ENCODE results near the gene DEAF1. TPM values are rescaled to one million over a fixed set of nuclear protein-coding genes. Genes with fewer than 3 reads are reported as not detected.

Gene DEAF1
- total and polyA plus RNA-seq, 2 experiments from 2014 or later = 42.6 to 47.8 TPM

DNA sequence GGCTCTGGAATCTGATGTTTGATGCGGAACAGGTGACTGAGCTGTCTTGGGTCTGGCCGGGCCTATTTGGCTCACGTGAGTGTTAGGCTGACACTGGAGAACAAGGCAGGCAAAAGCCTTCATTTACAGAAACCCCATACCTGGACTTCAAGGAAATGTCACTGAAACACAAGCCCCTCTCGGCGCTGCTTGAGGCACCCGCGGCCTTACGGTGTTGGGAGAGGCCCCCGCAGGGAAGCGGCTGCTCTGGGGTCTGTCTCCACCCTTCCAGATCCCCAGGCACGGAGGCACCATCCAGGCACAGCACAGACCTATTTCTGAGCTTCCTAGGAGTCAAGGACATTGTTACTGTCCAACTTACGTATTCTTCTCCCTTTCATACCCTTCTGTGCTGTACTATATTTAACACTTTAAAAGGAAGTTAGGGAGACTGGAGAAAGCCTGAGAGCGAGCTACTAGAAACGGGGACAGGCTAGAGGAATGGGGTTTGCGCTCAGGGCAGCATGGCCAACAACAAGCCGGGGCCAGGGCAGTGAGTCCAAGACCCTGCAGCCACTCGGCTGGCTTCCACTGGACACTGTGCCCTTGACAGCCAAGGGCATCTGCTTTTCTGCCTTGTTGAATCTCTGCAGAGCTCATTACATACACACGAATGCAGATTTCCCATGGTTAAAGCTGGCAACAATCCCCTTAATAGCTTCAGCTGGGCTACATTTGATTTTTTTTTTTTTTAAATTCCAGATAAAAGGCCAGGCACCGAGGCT lies 34.2 kb downstream of the DEAF1 start:
- H3K27ac Mint-ChIP-seq = no peak overlapping the region
- peaks cover 3% of the 10 kb centered on the region; the same call in 1 of the 2 replicates for H3K79me2 ChIP-seq (replicated peaks; ENCODE audit: insufficient read depth)
- no peaks in the 10 kb centered on the region for H3K9me2 ChIP-seq (ENCODE audit: insufficient read depth)
- H3K4me2 ChIP-seq = no peak overlapping the region
- peaks cover 24% of the 10 kb centered on the region for H3K36me3 Mint-ChIP-seq (ENCODE audit: low read depth)
- TF ChIP-seq, protein P1, sequence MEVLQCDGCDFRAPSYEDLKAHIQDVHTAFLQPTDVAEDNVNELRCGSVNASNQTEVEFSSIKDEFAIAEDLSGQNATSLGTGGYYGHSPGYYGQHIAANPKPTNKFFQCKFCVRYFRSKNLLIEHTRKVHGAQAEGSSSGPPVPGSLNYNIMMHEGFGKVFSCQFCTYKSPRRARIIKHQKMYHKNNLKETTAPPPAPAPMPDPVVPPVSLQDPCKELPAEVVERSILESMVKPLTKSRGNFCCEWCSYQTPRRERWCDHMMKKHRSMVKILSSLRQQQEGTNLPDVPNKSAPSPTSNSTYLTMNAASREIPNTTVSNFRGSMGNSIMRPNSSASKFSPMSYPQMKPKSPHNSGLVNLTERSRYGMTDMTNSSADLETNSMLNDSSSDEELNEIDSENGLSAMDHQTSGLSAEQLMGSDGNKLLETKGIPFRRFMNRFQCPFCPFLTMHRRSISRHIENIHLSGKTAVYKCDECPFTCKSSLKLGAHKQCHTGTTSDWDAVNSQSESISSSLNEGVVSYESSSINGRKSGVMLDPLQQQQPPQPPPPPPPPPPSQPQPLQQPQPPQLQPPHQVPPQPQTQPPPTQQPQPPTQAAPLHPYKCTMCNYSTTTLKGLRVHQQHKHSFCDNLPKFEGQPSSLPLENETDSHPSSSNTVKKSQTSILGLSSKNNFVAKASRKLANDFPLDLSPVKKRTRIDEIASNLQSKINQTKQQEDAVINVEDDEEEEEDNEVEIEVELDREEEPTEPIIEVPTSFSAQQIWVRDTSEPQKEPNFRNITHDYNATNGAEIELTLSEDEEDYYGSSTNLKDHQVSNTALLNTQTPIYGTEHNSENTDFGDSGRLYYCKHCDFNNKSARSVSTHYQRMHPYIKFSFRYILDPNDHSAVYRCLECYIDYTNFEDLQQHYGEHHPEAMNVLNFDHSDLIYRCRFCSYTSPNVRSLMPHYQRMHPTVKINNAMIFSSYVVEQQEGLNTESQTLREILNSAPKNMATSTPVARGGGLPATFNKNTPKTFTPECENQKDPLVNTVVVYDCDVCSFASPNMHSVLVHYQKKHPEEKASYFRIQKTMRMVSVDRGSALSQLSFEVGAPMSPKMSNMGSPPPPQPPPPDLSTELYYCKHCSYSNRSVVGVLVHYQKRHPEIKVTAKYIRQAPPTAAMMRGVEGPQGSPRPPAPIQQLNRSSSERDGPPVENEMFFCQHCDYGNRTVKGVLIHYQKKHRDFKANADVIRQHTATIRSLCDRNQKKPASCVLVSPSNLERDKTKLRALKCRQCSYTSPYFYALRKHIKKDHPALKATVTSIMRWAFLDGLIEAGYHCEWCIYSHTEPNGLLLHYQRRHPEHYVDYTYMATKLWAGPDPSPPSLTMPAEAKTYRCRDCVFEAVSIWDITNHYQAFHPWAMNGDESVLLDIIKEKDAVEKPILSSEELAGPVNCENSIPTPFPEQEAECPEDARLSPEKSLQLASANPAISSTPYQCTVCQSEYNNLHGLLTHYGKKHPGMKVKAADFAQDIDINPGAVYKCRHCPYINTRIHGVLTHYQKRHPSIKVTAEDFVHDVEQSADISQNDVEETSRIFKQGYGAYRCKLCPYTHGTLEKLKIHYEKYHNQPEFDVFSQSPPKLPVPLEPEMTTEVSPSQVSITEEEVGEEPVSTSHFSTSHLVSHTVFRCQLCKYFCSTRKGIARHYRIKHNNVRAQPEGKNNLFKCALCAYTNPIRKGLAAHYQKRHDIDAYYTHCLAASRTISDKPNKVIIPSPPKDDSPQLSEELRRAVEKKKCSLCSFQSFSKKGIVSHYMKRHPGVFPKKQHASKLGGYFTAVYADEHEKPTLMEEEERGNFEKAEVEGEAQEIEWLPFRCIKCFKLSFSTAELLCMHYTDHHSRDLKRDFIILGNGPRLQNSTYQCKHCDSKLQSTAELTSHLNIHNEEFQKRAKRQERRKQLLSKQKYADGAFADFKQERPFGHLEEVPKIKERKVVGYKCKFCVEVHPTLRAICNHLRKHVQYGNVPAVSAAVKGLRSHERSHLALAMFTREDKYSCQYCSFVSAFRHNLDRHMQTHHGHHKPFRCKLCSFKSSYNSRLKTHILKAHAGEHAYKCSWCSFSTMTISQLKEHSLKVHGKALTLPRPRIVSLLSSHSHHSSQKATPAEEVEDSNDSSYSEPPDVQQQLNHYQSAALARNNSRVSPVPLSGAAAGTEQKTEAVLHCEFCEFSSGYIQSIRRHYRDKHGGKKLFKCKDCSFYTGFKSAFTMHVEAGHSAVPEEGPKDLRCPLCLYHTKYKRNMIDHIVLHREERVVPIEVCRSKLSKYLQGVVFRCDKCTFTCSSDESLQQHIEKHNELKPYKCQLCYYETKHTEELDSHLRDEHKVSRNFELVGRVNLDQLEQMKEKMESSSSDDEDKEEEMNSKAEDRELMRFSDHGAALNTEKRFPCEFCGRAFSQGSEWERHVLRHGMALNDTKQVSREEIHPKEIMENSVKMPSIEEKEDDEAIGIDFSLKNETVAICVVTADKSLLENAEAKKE (CRISPR knock-in tag; IDR thresholded peaks at IDR 0.05) = no peak
- no peak for TF ChIP-seq ZNF114 (CRISPR knock-in tag; IDR thresholded peaks at IDR 0.05)
- H3K4me3 Mint-ChIP-seq = no peak overlapping the region
- H4K20me1 ChIP-seq (replicated peaks; ENCODE audit: insufficient read depth) = peaks cover 13% of the 10 kb centered on the region; the same call in 1 of the 2 replicates
- no peaks in the 10 kb centered on the region for H3K27me3 ChIP-seq (ENCODE audit: insufficient read depth)
- peaks cover 9% of the 10 kb centered on the region for H3K36me3 ChIP-seq (ENCODE audit: insufficient read depth)
- no peak overlapping the region for H3K4me3 ChIP-seq
- 0 out of 3 replicates have a peak, but pooled peaks cover 3% of the 10 kb centered on the region for H3K4me1 Mint-ChIP-seq
- no peak for DNase-seq (ENCODE audit: low spot score)
- peaks cover 3% of the 10 kb centered on the region for H3K27me3 Mint-ChIP-seq (ENCODE audit: insufficient read depth, low read depth, poor library complexity)
- peak overlapping the region; percentile 69; the same call in 1 of the 2 replicates for H3K27ac ChIP-seq (ENCODE audit: low read depth)
- H2AFZ ChIP-seq = no peak overlapping the region
- no peak for ATAC-seq
- H3K4me1 ChIP-seq (ENCODE audit: insufficient read depth) = no peaks in the 10 kb centered on the region
- peaks cover 18% of the 10 kb centered on the region; the same call in 1 of the 2 replicates for H3F3A ChIP-seq (replicated peaks; ENCODE audit: low read depth)
- no peaks in the 10 kb centered on the region for H3K9me3 Mint-ChIP-seq

- H2AFZ ChIP-seq = no peak overlapping the region
- peaks cover 9% of the 10 kb centered on the region for H3K36me3 ChIP-seq (ENCODE audit: insufficient read depth)
- Mint-ChIP-seq H3K4me1 (0 out of 3 replicates have a peak, but pooled peaks cover 3% of the 10 kb centered on the region), H3K9me3 (no peaks in the 10 kb centered on the region), H3K27me3 (ENCODE audit: insufficient read depth, low read depth, poor library complexity) (peaks cover 4% of the 10 kb centered on the region), H3K27ac (no peak overlapping the region), H3K4me3 (no peak overlapping the region), H3K36me3 (ENCODE audit: low read depth) (peaks cover 19% of the 10 kb centered on the region)
- no peaks in the 10 kb centered on the region for H3K9me2 ChIP-seq (ENCODE audit: insufficient read depth)
- H3K4me1 ChIP-seq (ENCODE audit: insufficient read depth) = no peaks in the 10 kb centered on the region
- H4K20me1 ChIP-seq (replicated peaks; ENCODE audit: insufficient read depth) = peaks cover 13% of the 10 kb centered on the region; the same call in 1 of the 2 replicates
- H3K27ac ChIP-seq (ENCODE audit: low read depth) = no peak overlapping the region; the same call in 1 of the 2 replicates
- DNase-seq (ENCODE audit: low spot score) (no peak), ATAC-seq (no peak)
- peaks cover 18% of the 10 kb centered on the region; the same call in 1 of the 2 replicates for H3F3A ChIP-seq (replicated peaks; ENCODE audit: low read depth)
- H3K79me2 ChIP-seq (replicated peaks; ENCODE audit: insufficient read depth) = peaks cover 3% of the 10 kb centered on the region; the same call in 1 of the 2 replicates
- no peak overlapping the region for H3K4me3 ChIP-seq
- no peak overlapping the region for H3K4me2 ChIP-seq
- no peaks in the 10 kb centered on the region for H3K27me3 ChIP-seq (ENCODE audit: insufficient read depth)
- TF ChIP-seq EZH2phosphoT487 (IDR thresholded peaks at IDR 0.05; ENCODE audit: unreplicated experiment) = no peak
- TF ChIP-seq, protein P1 (CRISPR knock-in tag; IDR thresholded peaks at IDR 0.05) = no peak
- no peak for TF ChIP-seq NANOG (IDR thresholded peaks at IDR 0.05; ENCODE audit: borderline replicate concordance)
- TF ChIP-seq JUNB (IDR thresholded peaks at IDR 0.05; ENCODE audit: unreplicated experiment) = no peak
These were observed 34.7 kb downstream of the DEAF1 start for GRCh38 chr11:660281-660680.

All from GM23338 (cell line).